Measurements from ENCODE around the gene RANBP17.
A peak's percentile ranks its signal among the peaks of the same experiment; 100 is the strongest.

The RANBP17 gene

GRCh38 chr5:171307789-171308452, 446.1 kb downstream of the RANBP17 start:
- DNase-seq, result no peak

DNA sequence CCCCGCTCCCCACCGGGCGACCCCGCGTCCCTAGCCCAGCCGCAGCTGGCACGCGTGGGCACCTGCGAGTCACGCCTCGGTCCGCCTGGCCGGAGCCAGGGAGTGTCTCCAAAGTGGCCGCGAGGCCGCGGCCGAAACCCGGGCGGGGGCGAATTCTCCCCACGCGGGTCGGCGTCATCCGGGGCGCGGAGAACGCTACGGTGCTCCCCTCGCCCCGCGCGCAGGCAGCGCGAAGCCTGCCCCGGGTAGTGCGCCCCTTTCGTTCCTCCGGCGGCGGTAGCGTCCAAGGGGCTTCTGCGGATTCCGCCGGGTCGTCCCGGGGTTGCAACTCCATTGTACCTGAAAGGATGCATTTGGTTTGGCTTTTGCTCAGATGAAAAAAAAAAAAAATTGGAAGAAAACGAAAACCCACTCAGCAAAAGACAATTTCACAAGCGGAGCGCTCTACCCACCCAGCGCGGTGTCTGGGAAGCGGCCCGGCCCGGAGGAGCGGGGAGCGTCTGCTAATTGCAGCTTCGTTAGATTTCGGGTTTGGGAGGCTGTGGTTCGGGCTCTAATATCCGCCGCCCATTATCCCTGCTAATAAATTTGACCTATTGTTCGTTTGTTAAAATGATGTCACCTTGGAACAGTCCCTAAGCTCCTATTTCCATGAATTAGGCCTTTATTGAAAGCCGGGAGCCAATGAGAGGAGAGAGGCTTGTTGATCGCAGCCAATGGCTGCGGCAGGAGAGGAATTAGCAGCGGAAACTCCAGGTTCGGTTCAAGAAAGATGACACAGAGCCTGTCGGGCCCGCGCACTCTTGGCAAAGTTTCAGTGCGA, 446.8 kb downstream of the RANBP17 start, which contains the start of gene TLX3:
Gene TLX3 (plus strand): TSS at position 796 of the 823 bp plus-strand sequence. CDS start 118 bp downstream, outside the sequence.
- peak; percentile 5 for DNase-seq

- no peak for DNase-seq
Measured at GRCh38 chr5:171309276-171310211, 447.7 kb downstream of the RANBP17 start.

DNA sequence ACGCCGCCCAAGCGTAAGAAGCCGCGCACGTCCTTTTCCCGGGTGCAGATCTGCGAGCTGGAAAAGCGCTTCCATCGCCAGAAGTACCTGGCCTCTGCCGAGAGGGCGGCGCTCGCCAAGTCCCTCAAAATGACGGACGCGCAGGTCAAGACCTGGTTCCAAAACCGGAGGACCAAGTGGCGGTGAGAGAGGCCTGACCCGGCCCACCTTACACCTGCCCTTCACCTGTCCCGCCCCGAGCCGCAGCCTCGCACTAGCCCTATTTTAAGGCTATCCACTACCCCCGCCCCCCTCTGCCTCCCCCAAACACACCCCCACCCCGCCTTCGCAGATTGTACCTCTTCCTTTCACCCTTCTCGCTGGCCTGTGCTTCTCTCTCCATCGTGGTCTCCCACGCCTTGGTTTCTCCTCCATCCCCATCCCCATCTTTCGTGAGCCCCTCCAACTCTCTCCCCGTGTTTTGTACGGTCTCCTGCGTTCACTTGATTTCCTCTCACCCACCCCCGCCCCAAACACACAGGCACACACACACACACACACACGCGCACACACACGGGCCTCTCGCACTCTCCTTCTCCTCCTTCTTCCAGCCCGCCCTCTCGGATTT, 448.5 kb downstream of the RANBP17 start:
- DNase-seq, result no peak

GRCh38 chr5:171310819-171311321, 449.1 kb downstream of the RANBP17 start:
- DNase-seq, result no peak

DNA sequence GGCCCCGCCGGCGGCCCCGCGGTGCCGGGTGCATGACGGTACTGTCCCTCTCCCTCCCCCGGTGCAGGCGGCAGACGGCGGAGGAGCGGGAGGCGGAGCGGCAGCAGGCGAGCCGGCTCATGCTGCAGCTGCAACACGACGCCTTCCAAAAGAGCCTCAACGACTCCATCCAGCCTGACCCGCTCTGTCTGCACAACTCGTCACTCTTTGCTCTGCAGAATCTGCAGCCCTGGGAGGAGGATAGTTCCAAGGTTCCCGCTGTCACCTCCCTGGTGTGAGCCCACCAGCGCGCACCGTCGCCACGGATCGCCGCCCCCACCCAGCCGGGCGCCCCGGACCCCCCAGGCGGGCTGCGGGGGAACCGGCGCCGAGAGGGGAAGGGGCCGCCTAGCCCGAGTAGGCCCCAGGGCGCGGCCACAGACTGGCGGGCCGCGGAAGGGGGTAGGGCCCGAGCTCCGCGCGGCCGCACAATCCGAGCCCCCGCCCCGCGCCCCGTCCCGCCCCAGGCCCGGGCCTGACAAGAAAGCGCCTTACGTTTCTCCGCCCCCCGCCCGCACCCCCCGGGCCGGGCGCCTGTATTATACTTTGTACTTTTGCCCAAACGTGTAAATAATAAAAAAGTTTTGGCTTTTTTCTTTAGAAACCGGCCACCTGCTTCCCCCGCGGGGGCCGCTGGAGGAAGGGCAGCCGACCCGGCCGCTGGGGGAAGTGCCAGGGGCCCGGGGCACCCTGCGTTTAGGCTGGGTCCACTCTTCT, 449.7 kb downstream of the RANBP17 start:
- no peak for DNase-seq

- DNase-seq, result no peak
Measured at GRCh38 chr5:171312129-171312974, 450.5 kb downstream of the RANBP17 start.

GRCh38 chr5:171313481-171314206, 451.8 kb downstream of the RANBP17 start:
- no peak for DNase-seq

- DNase-seq, result no peak
Measured at GRCh38 chr5:171314728-171315385, 453.0 kb downstream of the RANBP17 start.

- no peak for DNase-seq
Measured at GRCh38 chr5:171315386-171315891, 453.6 kb downstream of the RANBP17 start.

- no peak for DNase-seq
Measured at GRCh38 chr5:171315925-171316257, 454.1 kb downstream of the RANBP17 start.

- DNase-seq, result no peak
Measured at GRCh38 chr5:171316258-171317121, 454.7 kb downstream of the RANBP17 start.

DNA sequence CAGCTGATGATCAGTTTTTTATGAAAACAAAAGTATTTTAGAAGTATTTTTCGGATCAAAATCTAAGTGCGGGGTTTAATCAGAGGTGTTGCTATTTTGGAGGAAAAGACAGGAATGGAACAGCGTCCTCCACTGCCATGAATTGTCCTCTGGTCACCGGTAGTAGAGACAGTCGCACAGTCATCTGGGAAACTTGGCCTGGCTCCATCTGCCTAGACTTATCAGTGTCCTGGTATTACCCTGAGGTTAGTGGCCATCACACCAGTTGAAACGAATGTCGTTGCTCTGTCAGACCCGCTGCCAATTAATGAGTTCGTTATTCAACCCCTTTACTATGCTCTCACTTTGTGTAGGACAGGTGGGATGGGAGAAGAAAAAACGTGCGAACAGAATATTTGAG, 455.4 kb downstream of the RANBP17 start:
- DNase-seq, result no peak

DNA sequence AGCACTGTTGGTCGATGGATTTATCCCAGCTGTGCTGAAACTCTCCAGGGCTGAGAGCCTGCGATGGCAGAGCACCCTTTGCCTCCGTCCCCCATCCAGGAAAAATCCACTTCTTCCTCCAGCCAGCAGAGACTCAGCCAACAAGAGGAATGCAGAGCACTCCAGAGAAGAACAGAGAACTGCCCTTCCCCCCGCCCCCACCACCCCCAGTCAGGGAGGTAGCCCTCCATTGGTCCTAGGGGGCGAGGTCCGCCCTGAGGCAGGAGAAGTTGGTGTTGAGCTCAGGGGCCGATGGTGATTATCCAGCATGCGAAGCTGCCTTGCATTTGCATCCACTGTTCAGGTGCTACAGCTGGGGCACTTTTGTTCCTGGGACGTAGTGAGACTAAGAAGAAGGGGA, 456.2 kb downstream of the RANBP17 start:
- no peak for DNase-seq

- DNase-seq, result no peak
Measured at GRCh38 chr5:171321447-171321846, 459.6 kb downstream of the RANBP17 start.

DNA sequence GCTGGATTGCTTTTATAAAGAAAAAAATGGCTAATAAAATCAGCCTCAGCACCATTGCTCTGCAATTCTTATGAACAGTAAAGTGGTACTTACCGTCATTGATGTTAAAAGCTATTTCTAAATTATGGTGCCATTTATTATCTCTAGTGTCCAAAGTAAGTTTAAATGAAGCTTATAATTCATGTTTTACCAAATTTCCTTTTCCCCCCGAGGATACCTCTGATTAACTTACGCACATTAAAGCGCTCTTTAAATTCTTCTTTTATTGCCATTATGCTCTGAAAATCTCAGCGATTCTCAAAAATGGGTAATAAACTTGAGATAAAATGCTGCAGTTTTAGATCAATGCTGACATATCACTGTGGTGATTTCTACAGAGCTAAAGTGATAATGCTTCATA, 460.7 kb downstream of the RANBP17 start:
- DNase-seq, result no peak

DNA sequence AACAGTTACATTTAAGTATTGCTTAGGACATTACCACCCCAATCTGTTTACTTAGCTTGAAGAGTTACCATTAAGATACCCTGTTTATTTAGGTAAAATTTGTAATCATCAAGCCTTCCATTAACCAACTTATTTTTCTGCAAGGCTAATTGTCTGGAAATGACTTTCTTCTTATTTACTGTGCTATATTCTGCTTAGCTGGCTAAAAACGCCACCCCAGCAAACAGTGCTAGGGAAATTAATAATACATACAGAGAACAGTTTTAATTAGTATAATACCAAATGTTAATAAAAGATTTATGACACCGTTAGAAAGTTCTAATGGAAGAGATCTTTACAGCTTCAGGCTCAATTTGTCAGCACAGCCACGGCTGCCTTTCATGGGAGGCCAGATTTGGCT, 461.2 kb downstream of the RANBP17 start:
- DNase-seq, result no peak

All from kidney glomerular epithelial cell (primary cell).